Motor neuron (in vitro differentiated cells): ENCODE results near the gene RREB1. TPM values are rescaled to one million over a fixed set of nuclear protein-coding genes. Genes with fewer than 3 reads are reported as not detected.

Experiments used
- ATAC-seq, 8 experiments: fragments of 200-7000 bp; cut with Tn5 transposase; replicated peaks in 6 of 8; 2 replicates each; pipeline ENCODE4 v1.8.0; 2021; ENCODE audit warnings: mild to moderate bottlenecking in 8 of 8, moderate library complexity in 8 of 8
- H3K27ac ChIP-seq, 2 donors: fragments of 250-450 bp; sonication (Bioruptor Pico); 2 replicates each; pipeline ENCODE4 v1.9.0; 2021; ENCODE audit warnings: antibody characterized with exemption in 2 of 2, mild to moderate bottlenecking in 2 of 2, moderate library complexity in 1 of 2
- H3K4me1 ChIP-seq, 2 donors: fragments of 250-450 bp; sonication (Bioruptor Pico); replicated peaks in 1 of 2; 2 replicates each; pipeline ENCODE4 v1.6.1; 2021; ENCODE audit warnings: antibody characterized with exemption in 2 of 2, mild to moderate bottlenecking in 2 of 2, moderate library complexity in 1 of 2
- H3K4me3 ChIP-seq, 5 donors: fragments of 250-450 bp; sonication (Bioruptor Pico); 2 replicates each; pipeline ENCODE4 v1.9.0; 2021; ENCODE audit warnings: antibody characterized with exemption in 5 of 5, mild to moderate bottlenecking in 5 of 5, moderate library complexity in 4 of 5
- WGBS, 10 experiments: fragments of 450-650 bp; shearing (Covaris generic); methylation state at CpG; one replicate each; pipeline ENCODE4 v1.0.0; 2022; 5-methylcytosine and 5-hydroxymethylcytosine counted together
- in situ Hi-C, 9 experiments: fragments of 400-800 bp; cut with MboI; loops; one replicate each; pipeline ENCODE4 v1.15.0; 2021; ENCODE audit warnings: low sequenced_read_pairs in 9 of 9, low pct_unique_long_range_greater_than_20kb in 2 of 9; ENCODE audit not compliant: unreplicated experiment in 9 of 9
- total RNA-seq, 8 experiments: library from RNA; unstranded; fragments of 300-600 nt; gene quantifications; 2 replicates each; pipeline versions ENCODE4 v1.2.3 to v1.2.4, GENCODE V29; 2022

The RREB1 gene
- total RNA-seq, 8 experiments from 2014 or later = 2.5 to 32.3 (median 6.1) TPM

- in situ Hi-C loops = loop anchor here in 8 of 9 experiments (25.0 kb wide), 4 partner anchors 326 to 551 kb away; no protein-coding TSS in a partner anchor
- 86 to 100% (median 99%) methylated on average over 1 to 5 of the region's 5 CpGs; no CpG with 5 or more reads in 2 of the 10 experiments for WGBS, 10 experiments
- peak in 2 of 8 experiments; percentile 1 for ATAC-seq
These were observed 130.8 kb downstream of the RREB1 start for GRCh38 chr6:7238526-7238899.

GRCh38 chr6:7238900-7239589 lies 131.3 kb downstream of the RREB1 start:
- Histone ChIP-seq H3K4me3 (no peak overlapping the region), H3K27ac (no peak overlapping the region), H3K4me1 (peaks cover 18 to 35% of the 10 kb centered on the region in 2 donors)
- peak; percentile 29 to 95 (median 89) for ATAC-seq
- WGBS, 10 experiments = 0 to 100% (median 57%) methylated on average over 1 to 4 of the region's 10 CpGs; no CpG with 5 or more reads in 2 of the 10 experiments
- in situ Hi-C loops = loop anchor here in 8 of 9 experiments (25.0 kb wide), 4 partner anchors 327 to 552 kb away; no protein-coding TSS in a partner anchor

More at GRCh38 chr6:7238526-7238899, 130.8 kb downstream of the RREB1 start:
- Histone ChIP-seq H3K27ac (no peak overlapping the region), H3K4me3 (no peak overlapping the region), H3K4me1 (peaks cover 18 to 35% of the 10 kb centered on the region in 2 donors)

- WGBS, 10 experiments = 60 to 100% (median 80%) methylated on average over 1 to 4 of the region's 5 CpGs; no CpG with 5 or more reads in 5 of the 10 experiments
- H3K27ac ChIP-seq = no peak overlapping the region
- peak in 2 of 8 experiments; percentile 8 to 30 for ATAC-seq
- peaks cover 18 to 35% of the 10 kb centered on the region in 2 donors for H3K4me1 ChIP-seq
- in situ Hi-C loops = loop anchor here in 8 of 9 experiments (25.0 kb wide), 4 partner anchors 327 to 552 kb away; no protein-coding TSS in a partner anchor
- H3K4me3 ChIP-seq = no peak overlapping the region
These were observed 131.8 kb downstream of the RREB1 start for GRCh38 chr6:7239590-7239948.

GRCh38 chr6:7240351-7240750 lies 132.6 kb downstream of the RREB1 start:
- H3K4me3 ChIP-seq = no peak overlapping the region
- WGBS, 10 experiments = 89 to 100% (median 94%) methylated on average over 1 to 9 of the region's 9 CpGs
- in situ Hi-C loops = loop anchor here in 8 of 9 experiments (25.0 kb wide), 4 partner anchors 328 to 553 kb away; no protein-coding TSS in a partner anchor
- no peak for ATAC-seq
- peaks cover 18 to 35% of the 10 kb centered on the region in 2 donors for H3K4me1 ChIP-seq
- no peak overlapping the region for H3K27ac ChIP-seq

- no peak overlapping the region for H3K4me3 ChIP-seq
- 83 to 100% (median 91%) methylated on average over 1 to 8 of the region's 10 CpGs; no CpG with 5 or more reads in 3 of the 10 experiments for WGBS, 10 experiments
- in situ Hi-C loops = loop anchor here in 8 of 9 experiments (25.0 kb wide), 4 partner anchors 329 to 554 kb away; no protein-coding TSS in a partner anchor
- peaks cover 18 to 35% of the 10 kb centered on the region in 2 donors for H3K4me1 ChIP-seq
- H3K27ac ChIP-seq = no peak overlapping the region
- no peak for ATAC-seq
These were observed 133.4 kb downstream of the RREB1 start for GRCh38 chr6:7241160-7241559.

- in situ Hi-C loops = loop anchor here in 8 of 9 experiments (25.0 kb wide), 4 partner anchors 330 to 555 kb away; no protein-coding TSS in a partner anchor
- ATAC-seq = peak in 4 of 8 experiments; percentile 21 to 76 (median 70)
These were observed 134.2 kb downstream of the RREB1 start for GRCh38 chr6:7241709-7242645.

GRCh38 chr6:7242835-7243178 lies 135.0 kb downstream of the RREB1 start:
- in situ Hi-C loops = loop anchor here in 8 of 9 experiments (25.0 kb wide), 4 partner anchors 331 to 556 kb away; no protein-coding TSS in a partner anchor
- ATAC-seq = peak in 3 of 8 experiments; percentile 5 to 29 (median 8)

More at GRCh38 chr6:7241709-7242645, 134.2 kb downstream of the RREB1 start:
- Histone ChIP-seq H3K4me3 (no peak overlapping the region), H3K4me1 (peaks cover 18 to 35% of the 10 kb centered on the region in 2 donors), H3K27ac (no peak overlapping the region)
- WGBS, 10 experiments = 3 to 68% (median 36%) methylated on average over 2 to 8 of the region's 13 CpGs

GRCh38 chr6:7243179-7243981 lies 135.6 kb downstream of the RREB1 start:
- Histone ChIP-seq H3K4me1 (peaks cover 18 to 33% of the 10 kb centered on the region in 2 donors), H3K27ac (no peak overlapping the region), H3K4me3 (no peak overlapping the region)
- 0 to 23% (median 9%) methylated on average over 2 to 7 of the region's 7 CpGs; no CpG with 5 or more reads in 1 of the 10 experiments for WGBS, 10 experiments
- in situ Hi-C loops = loop anchor here in 8 of 9 experiments (25.0 kb wide), 4 partner anchors 331 to 556 kb away; no protein-coding TSS in a partner anchor
- ATAC-seq = peak; percentile 15 to 56 (median 41)

More at GRCh38 chr6:7242835-7243178, 135.0 kb downstream of the RREB1 start:
- 50 to 83% (median 57%) methylated on average over 1 to 4 of the region's 4 CpGs; no CpG with 5 or more reads in 4 of the 10 experiments for WGBS, 10 experiments
- H3K4me1 ChIP-seq = peaks cover 18 to 35% of the 10 kb centered on the region in 2 donors
- H3K4me3 ChIP-seq = no peak overlapping the region
- no peak overlapping the region for H3K27ac ChIP-seq

GRCh38 chr6:7245668-7246393 lies 138.1 kb downstream of the RREB1 start:
- WGBS, 10 experiments = 67 to 100% (median 92%) methylated on average over 1 to 3 of the region's 15 CpGs; no CpG with 5 or more reads in 4 of the 10 experiments
- ATAC-seq = no peak
- in situ Hi-C loops = loop anchor here in 8 of 9 experiments (25.0 kb wide), 4 partner anchors 334 to 559 kb away; no protein-coding TSS in a partner anchor
- no peak overlapping the region for H3K27ac ChIP-seq
- H3K4me3 ChIP-seq = no peak overlapping the region
- H3K4me1 ChIP-seq = peaks cover 18 to 21% of the 10 kb centered on the region in 2 donors

- Histone ChIP-seq H3K4me1 (peaks cover 18 to 19% of the 10 kb centered on the region in 2 donors), H3K27ac (no peak overlapping the region), H3K4me3 (no peak overlapping the region)
- in situ Hi-C loops = loop anchor here in 8 of 9 experiments (25.0 kb wide), 4 partner anchors 334 to 559 kb away; no protein-coding TSS in a partner anchor
- WGBS, 10 experiments = 92 to 100% (median 95%) methylated on average over 2 to 18 of the region's 71 CpGs; no CpG with 5 or more reads in 4 of the 10 experiments
- no peak for ATAC-seq
These were observed 138.8 kb downstream of the RREB1 start for GRCh38 chr6:7246401-7247178.

- Histone ChIP-seq H3K4me3 (no peak overlapping the region), H3K4me1 (peaks cover 12 to 16% of the 10 kb centered on the region in 2 donors), H3K27ac (no peak overlapping the region)
- in situ Hi-C loops = loop anchor here in 8 of 9 experiments (25.0 kb wide), 4 partner anchors 335 to 560 kb away; no protein-coding TSS in a partner anchor
- 98% methylated on average over 8 of the region's 15 CpGs; no CpG with 5 or more reads in 9 of the 10 experiments for WGBS, 10 experiments
- ATAC-seq = no peak
These were observed 139.4 kb downstream of the RREB1 start for GRCh38 chr6:7247179-7247456.
